ENCODE results near the gene TRAF3IP1.

GRCh38 chr2:238351315-238351714 lies 31.0 kb downstream of the TRAF3IP1 start:
- TF ChIP-seq EZH2 (IDR thresholded peaks at IDR 0.05; ENCODE audit: borderline replicate concordance, insufficient read depth, low read depth, low read length, poor library complexity, severe bottlenecking) (no peak), CTCF (IDR thresholded peaks at IDR 0.05) (no peak)

All from B cell (primary cell).